ENCODE measurements around the gene AGGF1. TPM values are rescaled to one million over a fixed set of nuclear protein-coding genes. Genes with fewer than 3 reads are reported as not detected.

The AGGF1 gene
- total RNA-seq, 4 donors from 2014 or later: 17.5 to 21.2 (median 19.0) TPM

GRCh38 chr5:77003246-77003645, 27.0 kb upstream of the AGGF1 start:
- no peak overlapping the region for H3K4me3 ChIP-seq
- H3K27ac ChIP-seq: no peak overlapping the region
- no peaks in the 10 kb centered on the region for H3K9me3 ChIP-seq
- H3K27me3 ChIP-seq: peaks cover 8% of the 10 kb centered on the region
- no peaks in the 10 kb centered on the region for H3K4me1 ChIP-seq
- no peak for ATAC-seq
- H3K36me3 ChIP-seq: no peaks in the 10 kb centered on the region
- WGBS, 2 donors (ENCODE audit: low coverage in 1 of 2): 22 to 50% methylated on average over 1 of the region's 1 CpG
- TF ChIP-seq POLR2A (IDR thresholded peaks at IDR 0.05) (no peak), CTCF (IDR thresholded peaks at IDR 0.05) (no peak), EP300 (IDR thresholded peaks at IDR 0.05) (no peak), POLR2AphosphoS5 (IDR thresholded peaks at IDR 0.05) (no peak)

- H3K9me3 ChIP-seq: no peaks in the 10 kb centered on the region
- ATAC-seq: no peak
- TF ChIP-seq CTCF (IDR thresholded peaks at IDR 0.05): no peak
- TF ChIP-seq EP300 (IDR thresholded peaks at IDR 0.05): no peak
- no peak for TF ChIP-seq POLR2AphosphoS5 (IDR thresholded peaks at IDR 0.05)
- no peak overlapping the region for H3K27ac ChIP-seq
- H3K36me3 ChIP-seq: no peaks in the 10 kb centered on the region
- no peak overlapping the region for H3K4me3 ChIP-seq
- WGBS, 2 donors (ENCODE audit: low coverage in 1 of 2): 62 to 64% methylated on average over 2 of the region's 2 CpGs
- peaks cover 8% of the 10 kb centered on the region for H3K27me3 ChIP-seq
- H3K4me1 ChIP-seq: no peaks in the 10 kb centered on the region
Observed at GRCh38 chr5:77006124-77006523, 24.1 kb upstream of the AGGF1 start.

- Histone ChIP-seq H3K4me1 (no peaks in the 10 kb centered on the region), H3K4me3 (no peak overlapping the region), H3K9me3 (no peaks in the 10 kb centered on the region), H3K27me3 (no peaks in the 10 kb centered on the region), H3K27ac (no peak overlapping the region), H3K36me3 (no peaks in the 10 kb centered on the region)
- TF ChIP-seq CTCF (IDR thresholded peaks at IDR 0.05) (no peak), EP300 (IDR thresholded peaks at IDR 0.05) (no peak), POLR2AphosphoS5 (IDR thresholded peaks at IDR 0.05) (no peak), POLR2A (IDR thresholded peaks at IDR 0.05) (no peak)
- WGBS, 2 donors (ENCODE audit: low coverage in 1 of 2): 56 to 88% methylated on average over 2 to 3 of the region's 3 CpGs
- no peak for ATAC-seq
Observed at GRCh38 chr5:77008413-77008812, 21.8 kb upstream of the AGGF1 start.

GRCh38 chr5:77010243-77010642, 20.0 kb upstream of the AGGF1 start:
- ATAC-seq: no peak
- Histone ChIP-seq H3K27me3 (no peaks in the 10 kb centered on the region), H3K27ac (no peak overlapping the region), H3K4me1 (no peaks in the 10 kb centered on the region), H3K9me3 (no peaks in the 10 kb centered on the region), H3K4me3 (no peak overlapping the region), H3K36me3 (no peaks in the 10 kb centered on the region)
- 69 to 79% methylated on average over 5 of the region's 5 CpGs for WGBS, 2 donors (ENCODE audit: low coverage in 1 of 2)
- TF ChIP-seq POLR2AphosphoS5 (IDR thresholded peaks at IDR 0.05): no peak
- no peak for TF ChIP-seq CTCF (IDR thresholded peaks at IDR 0.05)
- no peak for TF ChIP-seq EP300 (IDR thresholded peaks at IDR 0.05)
- no peak for TF ChIP-seq POLR2A (IDR thresholded peaks at IDR 0.05)

- TF ChIP-seq CTCF (IDR thresholded peaks at IDR 0.05) (no peak), POLR2A (IDR thresholded peaks at IDR 0.05) (no peak), POLR2AphosphoS5 (IDR thresholded peaks at IDR 0.05) (no peak), EP300 (IDR thresholded peaks at IDR 0.05) (no peak)
- Histone ChIP-seq H3K27me3 (no peaks in the 10 kb centered on the region), H3K4me3 (no peak overlapping the region), H3K27ac (no peak overlapping the region), H3K9me3 (no peaks in the 10 kb centered on the region), H3K4me1 (no peaks in the 10 kb centered on the region), H3K36me3 (no peaks in the 10 kb centered on the region)
- 60 to 69% methylated on average over 3 to 5 of the region's 5 CpGs for WGBS, 2 donors (ENCODE audit: low coverage in 1 of 2)
- ATAC-seq: no peak
Observed at GRCh38 chr5:77011498-77011897, 18.7 kb upstream of the AGGF1 start.

All from gastroesophageal sphincter (tissue), 4 donors.